ENCODE results near the gene NFIA.

DNA sequence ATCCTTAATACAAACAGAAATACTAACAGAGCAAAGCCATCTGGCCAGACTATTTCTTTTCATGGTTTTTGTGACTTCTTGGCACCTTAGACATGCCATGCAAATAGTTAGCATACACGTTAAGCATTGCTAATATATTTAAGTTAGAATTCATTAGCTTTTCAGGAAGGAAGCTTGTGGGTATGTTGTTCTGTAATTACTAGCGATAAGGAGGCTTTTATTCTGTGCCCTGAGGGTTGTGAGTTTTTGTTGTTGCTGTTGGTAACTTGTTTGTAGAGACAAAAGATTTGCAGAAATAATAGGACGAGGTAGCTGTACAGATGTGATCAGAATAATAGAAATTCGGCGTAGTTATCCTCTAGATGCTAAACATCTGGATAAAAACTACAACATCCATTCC lies 337.3 kb downstream of the NFIA start:
- TF ChIP-seq, protein P1, sequence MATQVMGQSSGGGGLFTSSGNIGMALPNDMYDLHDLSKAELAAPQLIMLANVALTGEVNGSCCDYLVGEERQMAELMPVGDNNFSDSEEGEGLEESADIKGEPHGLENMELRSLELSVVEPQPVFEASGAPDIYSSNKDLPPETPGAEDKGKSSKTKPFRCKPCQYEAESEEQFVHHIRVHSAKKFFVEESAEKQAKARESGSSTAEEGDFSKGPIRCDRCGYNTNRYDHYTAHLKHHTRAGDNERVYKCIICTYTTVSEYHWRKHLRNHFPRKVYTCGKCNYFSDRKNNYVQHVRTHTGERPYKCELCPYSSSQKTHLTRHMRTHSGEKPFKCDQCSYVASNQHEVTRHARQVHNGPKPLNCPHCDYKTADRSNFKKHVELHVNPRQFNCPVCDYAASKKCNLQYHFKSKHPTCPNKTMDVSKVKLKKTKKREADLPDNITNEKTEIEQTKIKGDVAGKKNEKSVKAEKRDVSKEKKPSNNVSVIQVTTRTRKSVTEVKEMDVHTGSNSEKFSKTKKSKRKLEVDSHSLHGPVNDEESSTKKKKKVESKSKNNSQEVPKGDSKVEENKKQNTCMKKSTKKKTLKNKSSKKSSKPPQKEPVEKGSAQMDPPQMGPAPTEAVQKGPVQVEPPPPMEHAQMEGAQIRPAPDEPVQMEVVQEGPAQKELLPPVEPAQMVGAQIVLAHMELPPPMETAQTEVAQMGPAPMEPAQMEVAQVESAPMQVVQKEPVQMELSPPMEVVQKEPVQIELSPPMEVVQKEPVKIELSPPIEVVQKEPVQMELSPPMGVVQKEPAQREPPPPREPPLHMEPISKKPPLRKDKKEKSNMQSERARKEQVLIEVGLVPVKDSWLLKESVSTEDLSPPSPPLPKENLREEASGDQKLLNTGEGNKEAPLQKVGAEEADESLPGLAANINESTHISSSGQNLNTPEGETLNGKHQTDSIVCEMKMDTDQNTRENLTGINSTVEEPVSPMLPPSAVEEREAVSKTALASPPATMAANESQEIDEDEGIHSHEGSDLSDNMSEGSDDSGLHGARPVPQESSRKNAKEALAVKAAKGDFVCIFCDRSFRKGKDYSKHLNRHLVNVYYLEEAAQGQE (tag by site-specific recombination; IDR thresholded peaks at IDR 0.05), result no peak
- TF ChIP-seq SP2 (tag by site-specific recombination; IDR thresholded peaks at IDR 0.05), result no peak
- no peak for TF ChIP-seq WT1 (tag by site-specific recombination; IDR thresholded peaks at IDR 0.05)
- no peak for TF ChIP-seq ZBTB7A (tag by site-specific recombination; IDR thresholded peaks at IDR 0.05; ENCODE audit: low read depth)
- TF ChIP-seq, protein P2, sequence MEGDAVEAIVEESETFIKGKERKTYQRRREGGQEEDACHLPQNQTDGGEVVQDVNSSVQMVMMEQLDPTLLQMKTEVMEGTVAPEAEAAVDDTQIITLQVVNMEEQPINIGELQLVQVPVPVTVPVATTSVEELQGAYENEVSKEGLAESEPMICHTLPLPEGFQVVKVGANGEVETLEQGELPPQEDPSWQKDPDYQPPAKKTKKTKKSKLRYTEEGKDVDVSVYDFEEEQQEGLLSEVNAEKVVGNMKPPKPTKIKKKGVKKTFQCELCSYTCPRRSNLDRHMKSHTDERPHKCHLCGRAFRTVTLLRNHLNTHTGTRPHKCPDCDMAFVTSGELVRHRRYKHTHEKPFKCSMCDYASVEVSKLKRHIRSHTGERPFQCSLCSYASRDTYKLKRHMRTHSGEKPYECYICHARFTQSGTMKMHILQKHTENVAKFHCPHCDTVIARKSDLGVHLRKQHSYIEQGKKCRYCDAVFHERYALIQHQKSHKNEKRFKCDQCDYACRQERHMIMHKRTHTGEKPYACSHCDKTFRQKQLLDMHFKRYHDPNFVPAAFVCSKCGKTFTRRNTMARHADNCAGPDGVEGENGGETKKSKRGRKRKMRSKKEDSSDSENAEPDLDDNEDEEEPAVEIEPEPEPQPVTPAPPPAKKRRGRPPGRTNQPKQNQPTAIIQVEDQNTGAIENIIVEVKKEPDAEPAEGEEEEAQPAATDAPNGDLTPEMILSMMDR (tag by site-specific recombination; IDR thresholded peaks at IDR 0.05), result no peak
- TF ChIP-seq, protein P3, sequence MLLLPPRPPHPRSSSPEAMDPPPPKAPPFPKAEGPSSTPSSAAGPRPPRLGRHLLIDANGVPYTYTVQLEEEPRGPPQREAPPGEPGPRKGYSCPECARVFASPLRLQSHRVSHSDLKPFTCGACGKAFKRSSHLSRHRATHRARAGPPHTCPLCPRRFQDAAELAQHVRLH (tag by site-specific recombination; IDR thresholded peaks at IDR 0.05), result no peak
- no peak for TF ChIP-seq TCF7L2 (IDR thresholded peaks at IDR 0.05; ENCODE audit: borderline replicate concordance, low read depth, low read length)
- no peak for TF ChIP-seq ZNF747 (tag by site-specific recombination; IDR thresholded peaks at IDR 0.05)
- TF ChIP-seq ZNF169 (tag by site-specific recombination; IDR thresholded peaks at IDR 0.05), result no peak
- TF ChIP-seq, protein P4, sequence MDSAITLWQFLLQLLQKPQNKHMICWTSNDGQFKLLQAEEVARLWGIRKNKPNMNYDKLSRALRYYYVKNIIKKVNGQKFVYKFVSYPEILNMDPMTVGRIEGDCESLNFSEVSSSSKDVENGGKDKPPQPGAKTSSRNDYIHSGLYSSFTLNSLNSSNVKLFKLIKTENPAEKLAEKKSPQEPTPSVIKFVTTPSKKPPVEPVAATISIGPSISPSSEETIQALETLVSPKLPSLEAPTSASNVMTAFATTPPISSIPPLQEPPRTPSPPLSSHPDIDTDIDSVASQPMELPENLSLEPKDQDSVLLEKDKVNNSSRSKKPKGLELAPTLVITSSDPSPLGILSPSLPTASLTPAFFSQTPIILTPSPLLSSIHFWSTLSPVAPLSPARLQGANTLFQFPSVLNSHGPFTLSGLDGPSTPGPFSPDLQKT (IDR thresholded peaks at IDR 0.05; ENCODE audit: borderline replicate concordance, low read depth, low read length), result no peak
- no peak for TF ChIP-seq ZNF121 (tag by site-specific recombination; IDR thresholded peaks at IDR 0.05)
- TF ChIP-seq ZNF404 (tag by site-specific recombination; IDR thresholded peaks at IDR 0.05), result no peak

Measured in HEK293 (cell line).